GM10248 (cell line): ENCODE data around the gene ELOB.

Experiments used
- CTCF ChIA-PET: fragments of 300-600 bp; sonication (Branson Sonifier 250); formaldehyde crosslinking; extraction: SDS; loops from one replicate; lab custom pipeline; 2021; ENCODE audit warnings: antibody characterized with exemption; lab: Yijun Ruan, JAX
- POLR2A ChIA-PET: fragments of 350-650 bp; sonication (Branson Sonifier 250); formaldehyde crosslinking; extraction: SDS; loops from one replicate; lab custom pipeline; 2020; ENCODE audit warnings: antibody characterized with exemption; lab: Yijun Ruan, JAX
- DNase-seq: peaks from one replicate; pipeline ENCODE4 v3.0.0; 2012; ENCODE audit errors: extremely low spot score
- CTCF ChIP-seq: IDR thresholded peaks from 2 replicates; pipeline ENCODE4 v1.5.1; 2012; ENCODE audit warnings: mild to moderate bottlenecking, low read depth; ENCODE audit errors: extremely low read depth, missing control alignments, control extremely low read depth

ELOB gene

GRCh38 chr16:2757344-2757743 lies 19.7 kb downstream of the ELOB start:
- ChIA-PET CTCF (interaction anchor here (1.0 to 1.4 kb wide), 3 partner anchors 17 to 87 kb away, joined by 3 to 5 read pairs (median 4); no protein-coding TSS in a partner anchor), POLR2A (interaction anchor here (1.0 to 1.2 kb wide), 2 partner anchors 11 to 13 kb away, joined by 3 to 7 read pairs; no protein-coding TSS in a partner anchor)
- DNase-seq, result no peak
- no peak for TF ChIP-seq CTCF

- CTCF ChIA-PET, result interaction anchor here (1.4 kb wide), 1 partner anchor 17 kb away, joined by 5 read pairs; no protein-coding TSS in a partner anchor
- POLR2A ChIA-PET, result interaction anchor here (0.8 kb wide), 2 partner anchors 12 to 16 kb away, joined by 3 read pairs; no protein-coding TSS in a partner anchor
- no peak for DNase-seq
- no peak for TF ChIP-seq CTCF
These were observed 20.6 kb downstream of the ELOB start for GRCh38 chr16:2756288-2757015.

GRCh38 chr16:2755158-2755557 lies 21.9 kb downstream of the ELOB start:
- CTCF ChIA-PET, result no interaction called here
- TF ChIP-seq CTCF, result no peak
- DNase-seq, result no peak
- POLR2A ChIA-PET, result no interaction called here

- DNase-seq, result no peak
- POLR2A ChIA-PET, result interaction anchor here (0.7 to 1.4 kb wide), 3 partner anchors 9 to 152 kb away, joined by 3 to 4 read pairs (median 4); no protein-coding TSS in a partner anchor
- TF ChIP-seq CTCF, result peak; percentile 3
- CTCF ChIA-PET, result interaction anchor here (1.3 to 1.8 kb wide), 2 partner anchors 13 to 115 kb away, joined by 4 to 6 read pairs; no protein-coding TSS in a partner anchor
These were observed 23.4 kb downstream of the ELOB start for GRCh38 chr16:2753733-2754020.

- no peak for TF ChIP-seq CTCF
- POLR2A ChIA-PET, result interaction anchor here (0.6 to 1.5 kb wide), 9 partner anchors 10 to 239 kb away, joined by 3 to 6 read pairs (median 3); no protein-coding TSS in a partner anchor
- DNase-seq, result peak; percentile 87
- CTCF ChIA-PET, result interaction anchor here (1.3 to 1.8 kb wide), 2 partner anchors 14 to 115 kb away, joined by 4 to 6 read pairs; no protein-coding TSS in a partner anchor
These were observed 24.0 kb downstream of the ELOB start for GRCh38 chr16:2752850-2753732.
